Thymus (tissue), 11 donors: ENCODE results near the gene SPESP1. TPM values are rescaled to one million over a fixed set of nuclear protein-coding genes. Genes with fewer than 3 reads are reported as not detected.

ENCODE experiments used
- DNase-seq, 9 donors: peaks; one replicate each; pipeline ENCODE4 v3.0.0-alpha.2; 2013; ENCODE audit warnings: low spot score in 9 of 9, low read depth in 6 of 9, missing footprints in 1 of 9
- H3K27ac ChIP-seq, 2 donors: one replicate each; pipeline ENCODE4 v1.5.1; 2013; ENCODE audit warnings: control low read depth in 1 of 2, low read depth in 1 of 2, low read length in 1 of 2, mild to moderate bottlenecking in 1 of 2, moderate library complexity in 1 of 2
- H3K27me3 ChIP-seq, 2 donors: one replicate each; pipeline ENCODE4 v1.5.1; 2013; ENCODE audit warnings: low read length in 1 of 2; ENCODE audit not compliant: control insufficient read depth in 2 of 2, insufficient read depth in 1 of 2
- H3K36me3 ChIP-seq, 2 donors: one replicate each; pipeline ENCODE4 v1.5.1; 2013; ENCODE audit warnings: low read length in 1 of 2, mild to moderate bottlenecking in 1 of 2, moderate library complexity in 1 of 2; ENCODE audit not compliant: control insufficient read depth in 2 of 2, insufficient read depth in 2 of 2
- H3K4me1 ChIP-seq, 2 donors: one replicate each; pipeline ENCODE4 v1.5.1; 2013; ENCODE audit warnings: low read length in 2 of 2; ENCODE audit not compliant: control insufficient read depth in 2 of 2, insufficient read depth in 2 of 2
- H3K4me3 ChIP-seq, 2 donors: one replicate each; pipeline ENCODE4 v1.5.1; 2013; ENCODE audit warnings: low read length in 2 of 2, control low read depth in 1 of 2, mild to moderate bottlenecking in 1 of 2
- H3K9me3 ChIP-seq, 2 donors: one replicate each; pipeline ENCODE4 v1.5.1; 2013; ENCODE audit warnings: low read length in 1 of 2, mild to moderate bottlenecking in 1 of 2; ENCODE audit not compliant: control insufficient read depth in 2 of 2, insufficient read depth in 1 of 2
- WGBS: extraction: QIAGEN DNeasy Blood & Tissue Kit; methylation state at CpG from one replicate; pipeline ENCODE4 v1.1.7; 2013; 5-methylcytosine and 5-hydroxymethylcytosine counted together
- polyA plus RNA-seq: library from polyadenylated mRNA; stranded (reverse); fragments of 200-250 nt; gene quantifications from one replicate; pipeline ENCODE4 v1.2.3, GENCODE V29; 2013
- total RNA-seq: library from RNA; stranded (reverse); fragments of 120-200 nt; gene quantifications from one replicate; pipeline ENCODE4 v1.2.4, GENCODE V29; 2013
- donor health status: healthy.

SPESP1 gene
- total and polyA plus RNA-seq, 2 donors = 3.7 to 3.8 TPM

DNA sequence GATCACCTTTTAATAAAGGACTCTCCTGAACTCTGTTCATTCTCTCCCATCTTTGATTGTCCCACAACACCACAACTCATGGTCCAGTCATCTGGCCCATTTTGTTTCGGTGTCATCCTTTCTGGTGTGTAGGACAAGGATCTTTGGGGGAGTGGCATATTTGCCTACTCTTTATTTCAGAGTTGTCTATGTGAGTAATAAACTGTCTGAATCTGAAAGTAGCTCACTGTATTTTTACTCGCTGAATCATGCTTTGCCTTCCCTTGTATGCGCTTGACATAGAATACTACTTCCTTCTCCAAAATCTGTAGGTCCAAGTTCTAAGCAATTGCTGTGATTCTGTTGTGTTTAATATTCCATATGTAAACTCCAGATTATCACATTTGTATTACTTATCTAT lies 54.3 kb downstream of the SPESP1 start:
- WGBS = 94% methylated on average over 3 of the region's 3 CpGs
- DNase-seq = no peak
- H3K4me3 ChIP-seq = no peak overlapping the region
- no peaks in the 10 kb centered on the region for H3K36me3 ChIP-seq
- H3K27me3 ChIP-seq = no peaks in the 10 kb centered on the region
- H3K9me3 ChIP-seq = no peaks in the 10 kb centered on the region
- H3K4me1 ChIP-seq = peaks cover 0 to 3% of the 10 kb centered on the region in 2 donors
- H3K27ac ChIP-seq = peak overlapping the region in 1 of 2 donors; percentile 26

DNA sequence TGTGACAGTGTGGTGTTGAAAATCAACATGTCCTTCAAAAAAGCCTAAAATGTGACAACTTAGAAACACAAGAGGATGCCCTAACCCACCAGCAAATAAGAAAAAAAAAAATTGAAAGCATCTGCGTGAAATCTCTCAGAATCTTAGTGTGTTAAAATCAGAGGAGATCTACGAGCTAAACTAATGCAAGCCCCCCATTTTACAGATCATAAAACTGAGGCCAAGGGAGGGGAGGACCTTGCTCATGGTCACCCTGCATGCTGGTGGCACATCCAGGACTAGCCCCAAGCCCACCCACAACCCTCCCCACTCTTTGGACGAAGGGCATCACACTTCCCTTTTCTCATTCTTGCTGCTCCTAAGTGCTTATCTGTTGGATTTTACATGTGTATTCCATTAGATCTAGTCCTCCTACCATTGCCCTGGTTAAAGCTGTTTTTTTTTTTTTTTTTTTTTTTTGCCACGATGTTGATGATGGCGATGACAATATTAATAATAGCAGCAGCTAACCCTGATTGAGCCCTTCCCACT lies 55.1 kb downstream of the SPESP1 start:
- 93% methylated on average over 5 of the region's 5 CpGs for WGBS
- Histone ChIP-seq H3K27ac (no peak overlapping the region), H3K27me3 (no peaks in the 10 kb centered on the region)

DNA sequence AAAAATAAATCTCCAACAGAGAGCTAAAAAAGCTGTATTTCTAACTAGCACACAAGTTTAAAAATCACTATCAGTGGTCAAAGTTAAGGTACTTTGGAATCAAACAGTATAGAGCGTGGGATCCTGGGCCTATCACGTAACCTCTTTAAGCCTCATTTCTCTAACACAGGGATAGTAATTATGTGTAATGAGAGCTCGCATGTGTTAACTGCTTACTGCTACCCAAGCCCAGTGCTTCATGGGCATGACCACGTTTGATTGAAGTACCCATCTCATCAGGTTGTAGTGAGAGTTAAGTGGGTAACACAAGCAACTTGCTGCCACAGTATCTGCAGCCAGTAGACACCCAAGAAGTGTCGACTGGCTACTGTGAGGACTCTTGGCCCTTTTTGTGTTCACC lies 56.0 kb downstream of the SPESP1 start:
- Histone ChIP-seq H3K4me1 (peaks cover 0 to 7% of the 10 kb centered on the region in 2 donors), H3K4me3 (no peak overlapping the region), H3K27me3 (no peaks in the 10 kb centered on the region), H3K9me3 (no peaks in the 10 kb centered on the region), H3K36me3 (no peaks in the 10 kb centered on the region), H3K27ac (no peak overlapping the region)
- DNase-seq = no peak
- 94% methylated on average over 5 of the region's 5 CpGs for WGBS

More for the DNA sequence above, 55.1 kb downstream of the SPESP1 start:
- Histone ChIP-seq H3K9me3 (no peaks in the 10 kb centered on the region), H3K4me3 (no peak overlapping the region), H3K4me1 (peaks cover 0 to 3% of the 10 kb centered on the region in 2 donors), H3K36me3 (no peaks in the 10 kb centered on the region)
- DNase-seq = no peak

DNA sequence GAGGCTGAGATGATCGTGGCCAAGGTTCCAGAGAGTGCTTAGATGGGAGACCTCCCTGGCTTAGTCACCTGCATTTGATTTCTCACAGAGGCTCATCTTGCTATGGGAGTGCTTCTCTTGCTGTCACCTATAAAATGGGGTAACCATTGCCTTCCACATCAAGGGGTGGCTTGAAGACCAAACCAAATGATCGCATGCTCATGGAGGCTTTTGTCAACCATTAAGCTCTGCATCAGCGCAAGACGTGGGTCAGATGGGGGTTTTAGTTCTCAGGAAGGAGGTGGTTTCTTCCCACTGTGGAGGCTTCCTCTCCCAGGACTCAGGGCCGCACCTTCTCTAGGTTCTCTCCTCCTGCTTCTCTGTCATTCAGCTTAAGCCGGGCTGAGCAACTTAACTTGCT lies 56.8 kb downstream of the SPESP1 start:
- DNase-seq = no peak
- H3K4me1 ChIP-seq = peaks cover 0 to 8% of the 10 kb centered on the region in 2 donors
- no peaks in the 10 kb centered on the region for H3K36me3 ChIP-seq
- H3K27me3 ChIP-seq = no peaks in the 10 kb centered on the region
- WGBS = 89% methylated on average over 6 of the region's 6 CpGs
- no peaks in the 10 kb centered on the region for H3K9me3 ChIP-seq
- H3K27ac ChIP-seq = no peak overlapping the region
- no peak overlapping the region for H3K4me3 ChIP-seq

DNA sequence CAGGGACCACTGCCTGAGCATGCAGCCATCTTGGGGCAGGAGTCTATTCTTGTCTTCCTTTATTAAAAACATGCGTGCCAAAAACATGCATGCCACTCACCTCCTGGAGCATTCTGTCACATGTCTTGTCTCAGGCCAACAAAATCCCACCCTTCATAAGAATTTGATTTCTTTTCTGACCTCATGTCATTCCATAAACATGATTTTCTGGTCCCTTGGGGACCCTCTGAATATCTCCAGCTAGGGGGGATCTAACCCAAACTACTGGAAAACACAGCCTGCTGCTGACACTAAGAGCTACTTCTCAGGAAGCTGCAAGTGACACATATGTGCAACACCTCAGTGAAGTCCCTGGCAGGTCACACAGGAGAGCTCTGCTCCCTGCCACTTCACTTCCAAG lies 57.4 kb downstream of the SPESP1 start:
- 47% methylated on average over 1 of the region's 1 CpG for WGBS

DNA sequence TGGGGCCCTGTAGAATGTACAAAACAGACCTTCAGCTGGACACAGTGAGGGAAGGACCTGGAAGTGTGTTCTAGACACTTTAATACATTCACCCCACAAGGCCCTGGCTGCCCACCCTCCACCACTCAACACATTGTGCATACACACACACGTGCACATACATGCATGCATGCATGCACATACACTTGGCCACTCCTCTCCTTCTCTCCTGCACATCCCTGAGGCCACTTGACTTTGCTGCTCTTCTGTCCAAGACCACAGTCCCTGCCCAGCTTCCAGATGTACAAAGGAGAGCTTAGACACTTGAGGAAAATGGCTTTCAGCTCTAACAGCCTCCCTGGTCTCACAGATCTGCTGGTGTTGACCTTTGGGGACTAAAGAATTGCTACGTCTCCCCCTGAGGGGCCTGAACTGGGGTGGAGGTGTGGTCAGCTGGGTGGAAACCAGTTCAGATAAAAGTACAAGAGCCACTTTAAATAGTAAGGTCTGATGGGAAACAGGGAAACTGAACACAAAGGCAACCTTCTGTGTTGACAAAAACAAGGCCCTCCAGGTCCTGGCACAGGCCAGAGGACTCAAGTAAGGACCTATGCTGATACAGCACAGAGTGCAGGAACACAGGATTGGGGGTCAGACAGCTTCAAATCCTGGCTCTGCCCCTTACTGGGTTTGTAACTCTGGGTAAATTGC lies 59.4 kb downstream of the SPESP1 start:
- no peak for DNase-seq
- Histone ChIP-seq H3K4me3 (no peak overlapping the region), H3K9me3 (no peaks in the 10 kb centered on the region), H3K27ac (no peak overlapping the region), H3K4me1 (peaks cover 0 to 8% of the 10 kb centered on the region in 2 donors), H3K27me3 (no peaks in the 10 kb centered on the region), H3K36me3 (no peaks in the 10 kb centered on the region)
- 95% methylated on average over 2 of the region's 2 CpGs for WGBS

More for the DNA sequence above, 57.4 kb downstream of the SPESP1 start:
- no peaks in the 10 kb centered on the region for H3K27me3 ChIP-seq
- no peak overlapping the region for H3K4me3 ChIP-seq
- H3K4me1 ChIP-seq = peaks cover 0 to 8% of the 10 kb centered on the region in 2 donors
- no peak for DNase-seq
- no peak overlapping the region for H3K27ac ChIP-seq
- no peaks in the 10 kb centered on the region for H3K9me3 ChIP-seq
- no peaks in the 10 kb centered on the region for H3K36me3 ChIP-seq

DNA sequence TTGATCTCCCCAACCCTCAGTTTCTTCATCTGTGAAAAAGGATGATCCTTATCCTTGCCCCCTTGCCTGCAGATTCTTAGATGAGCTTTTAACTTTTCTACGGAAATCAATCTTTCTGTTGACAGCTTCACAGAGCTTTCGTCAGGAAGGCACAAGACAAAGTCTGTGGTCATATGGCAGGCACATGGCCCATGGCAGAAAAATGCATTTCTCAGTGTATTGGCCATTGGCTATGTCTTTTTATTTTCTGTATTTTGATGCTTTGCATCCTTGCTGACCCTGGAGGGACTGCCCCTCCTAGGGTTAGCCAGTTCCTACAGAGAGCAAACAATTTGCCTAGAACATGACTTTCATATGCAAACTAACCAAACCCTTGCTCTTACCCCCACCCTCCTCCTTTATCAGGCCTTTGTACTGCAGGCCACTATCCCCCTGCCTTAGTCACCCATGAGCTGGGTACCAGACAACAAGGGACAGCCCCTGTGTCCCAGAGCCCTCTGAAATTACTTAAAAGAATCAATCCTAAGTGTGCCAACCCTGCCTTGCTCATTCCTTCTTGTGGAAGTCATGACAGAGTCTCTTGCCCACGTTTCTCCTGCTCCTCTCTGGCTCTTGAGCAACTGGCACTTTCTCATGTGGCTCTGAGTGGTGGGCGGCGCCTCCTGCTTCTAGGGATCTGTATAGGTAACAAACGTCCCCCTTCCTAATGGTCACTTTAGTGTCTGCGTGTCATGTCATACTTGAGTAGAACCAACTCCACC lies 60.1 kb downstream of the SPESP1 start:
- H3K27ac ChIP-seq = peak overlapping the region in 1 of 2 donors; percentile 13
- DNase-seq = no peak
- no peaks in the 10 kb centered on the region for H3K27me3 ChIP-seq
- 88% methylated on average over 7 of the region's 7 CpGs for WGBS
- no peaks in the 10 kb centered on the region for H3K36me3 ChIP-seq
- peaks cover 0 to 8% of the 10 kb centered on the region in 2 donors for H3K4me1 ChIP-seq
- H3K9me3 ChIP-seq = no peaks in the 10 kb centered on the region
- no peak overlapping the region for H3K4me3 ChIP-seq

DNA sequence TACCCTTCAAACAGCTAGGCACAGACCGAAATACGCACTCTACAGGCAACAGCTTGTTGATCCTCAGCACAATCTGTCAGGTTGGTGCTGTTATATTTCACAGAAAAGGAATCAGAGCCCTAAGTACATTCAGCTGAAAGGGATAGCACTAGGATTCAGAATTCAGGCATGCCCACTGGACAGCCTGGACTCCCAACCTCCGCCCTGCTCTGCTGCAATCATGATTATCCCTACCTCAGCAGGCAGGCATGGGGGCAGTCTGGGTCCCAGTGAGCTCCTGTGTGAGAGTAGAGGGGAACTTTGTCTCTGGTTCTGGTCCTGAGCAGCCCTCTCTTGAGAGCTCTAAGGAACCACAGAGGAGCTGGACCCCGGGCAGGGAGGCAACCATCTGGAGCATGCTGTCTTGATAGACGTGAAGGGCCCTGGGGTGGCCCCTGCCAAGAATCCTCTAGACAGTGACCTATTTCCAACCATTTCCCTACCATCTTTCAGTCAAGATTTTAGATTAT lies 60.7 kb downstream of the SPESP1 start:
- Histone ChIP-seq H3K27me3 (no peaks in the 10 kb centered on the region), H3K4me1 (peaks cover 0 to 8% of the 10 kb centered on the region in 2 donors), H3K4me3 (no peak overlapping the region), H3K9me3 (no peaks in the 10 kb centered on the region), H3K27ac (peak overlapping the region in 1 of 2 donors; percentile 13), H3K36me3 (no peaks in the 10 kb centered on the region)
- no peak for DNase-seq
- 84% methylated on average over 5 of the region's 5 CpGs for WGBS

DNA sequence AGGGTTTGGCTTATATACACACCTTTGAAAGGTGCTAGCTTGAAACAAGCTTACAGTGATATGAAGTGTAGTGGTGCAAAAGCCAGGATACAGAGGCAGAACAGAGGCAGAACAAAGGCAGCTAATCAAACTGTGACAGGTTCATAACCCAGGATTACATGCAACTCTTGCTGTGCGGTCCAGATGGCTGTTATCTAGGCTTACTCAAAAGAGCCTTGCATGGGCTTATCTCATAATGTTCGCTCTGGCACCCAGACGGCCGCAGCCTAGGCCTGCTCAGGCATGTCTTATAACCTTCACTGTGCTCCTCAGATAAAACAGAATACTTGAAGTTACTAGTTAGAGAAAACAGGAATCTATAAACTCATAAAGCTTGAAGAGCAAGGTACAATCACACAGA lies 61.4 kb downstream of the SPESP1 start:
- peak in 1 of 9 donors; percentile 3 for DNase-seq
- Histone ChIP-seq H3K4me3 (no peak overlapping the region), H3K27me3 (no peaks in the 10 kb centered on the region), H3K27ac (no peak overlapping the region), H3K36me3 (no peaks in the 10 kb centered on the region), H3K4me1 (peaks cover 0 to 8% of the 10 kb centered on the region in 2 donors), H3K9me3 (no peaks in the 10 kb centered on the region)
- WGBS = 96% methylated on average over 4 of the region's 4 CpGs
